ENCODE measurements around the gene SYNJ2. TPM values are rescaled to one million over a fixed set of nuclear protein-coding genes. Genes with fewer than 3 reads are reported as not detected.
A peak's percentile ranks its signal among the peaks of the same experiment; 100 is the strongest.
"Not testable (repeated sequence)": the region's sequence is repeated elsewhere in the genome, so short reads cannot be mapped to it uniquely, and the experiment has no call there.

Gene SYNJ2, protein sequence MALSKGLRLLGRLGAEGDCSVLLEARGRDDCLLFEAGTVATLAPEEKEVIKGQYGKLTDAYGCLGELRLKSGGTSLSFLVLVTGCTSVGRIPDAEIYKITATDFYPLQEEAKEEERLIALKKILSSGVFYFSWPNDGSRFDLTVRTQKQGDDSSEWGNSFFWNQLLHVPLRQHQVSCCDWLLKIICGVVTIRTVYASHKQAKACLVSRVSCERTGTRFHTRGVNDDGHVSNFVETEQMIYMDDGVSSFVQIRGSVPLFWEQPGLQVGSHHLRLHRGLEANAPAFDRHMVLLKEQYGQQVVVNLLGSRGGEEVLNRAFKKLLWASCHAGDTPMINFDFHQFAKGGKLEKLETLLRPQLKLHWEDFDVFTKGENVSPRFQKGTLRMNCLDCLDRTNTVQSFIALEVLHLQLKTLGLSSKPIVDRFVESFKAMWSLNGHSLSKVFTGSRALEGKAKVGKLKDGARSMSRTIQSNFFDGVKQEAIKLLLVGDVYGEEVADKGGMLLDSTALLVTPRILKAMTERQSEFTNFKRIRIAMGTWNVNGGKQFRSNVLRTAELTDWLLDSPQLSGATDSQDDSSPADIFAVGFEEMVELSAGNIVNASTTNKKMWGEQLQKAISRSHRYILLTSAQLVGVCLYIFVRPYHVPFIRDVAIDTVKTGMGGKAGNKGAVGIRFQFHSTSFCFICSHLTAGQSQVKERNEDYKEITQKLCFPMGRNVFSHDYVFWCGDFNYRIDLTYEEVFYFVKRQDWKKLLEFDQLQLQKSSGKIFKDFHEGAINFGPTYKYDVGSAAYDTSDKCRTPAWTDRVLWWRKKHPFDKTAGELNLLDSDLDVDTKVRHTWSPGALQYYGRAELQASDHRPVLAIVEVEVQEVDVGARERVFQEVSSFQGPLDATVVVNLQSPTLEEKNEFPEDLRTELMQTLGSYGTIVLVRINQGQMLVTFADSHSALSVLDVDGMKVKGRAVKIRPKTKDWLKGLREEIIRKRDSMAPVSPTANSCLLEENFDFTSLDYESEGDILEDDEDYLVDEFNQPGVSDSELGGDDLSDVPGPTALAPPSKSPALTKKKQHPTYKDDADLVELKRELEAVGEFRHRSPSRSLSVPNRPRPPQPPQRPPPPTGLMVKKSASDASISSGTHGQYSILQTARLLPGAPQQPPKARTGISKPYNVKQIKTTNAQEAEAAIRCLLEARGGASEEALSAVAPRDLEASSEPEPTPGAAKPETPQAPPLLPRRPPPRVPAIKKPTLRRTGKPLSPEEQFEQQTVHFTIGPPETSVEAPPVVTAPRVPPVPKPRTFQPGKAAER (N-terminal part only)
- total RNA-seq (10 to 100 TPM; 11.0 to 15.8 TPM), polyA plus RNA-seq (ENCODE audit: insufficient read length in 2 of 2) (1 to 10 TPM; 6.3 to 7.9 TPM)
- long read RNA-seq, donor 1, full-length matches to known transcripts = 1 of 1 reads
- long read RNA-seq, donor 1, partial matches to known transcripts = 0 of 1 reads
- long read RNA-seq, donor 1, other reads (novel, unspliced or antisense) = 0 of 1 reads
- long read RNA-seq, donor 2 = 0 reads
- long read RNA-seq, donor 3 = 0 reads
- long read RNA-seq, donor 4 = 0 reads

DNA sequence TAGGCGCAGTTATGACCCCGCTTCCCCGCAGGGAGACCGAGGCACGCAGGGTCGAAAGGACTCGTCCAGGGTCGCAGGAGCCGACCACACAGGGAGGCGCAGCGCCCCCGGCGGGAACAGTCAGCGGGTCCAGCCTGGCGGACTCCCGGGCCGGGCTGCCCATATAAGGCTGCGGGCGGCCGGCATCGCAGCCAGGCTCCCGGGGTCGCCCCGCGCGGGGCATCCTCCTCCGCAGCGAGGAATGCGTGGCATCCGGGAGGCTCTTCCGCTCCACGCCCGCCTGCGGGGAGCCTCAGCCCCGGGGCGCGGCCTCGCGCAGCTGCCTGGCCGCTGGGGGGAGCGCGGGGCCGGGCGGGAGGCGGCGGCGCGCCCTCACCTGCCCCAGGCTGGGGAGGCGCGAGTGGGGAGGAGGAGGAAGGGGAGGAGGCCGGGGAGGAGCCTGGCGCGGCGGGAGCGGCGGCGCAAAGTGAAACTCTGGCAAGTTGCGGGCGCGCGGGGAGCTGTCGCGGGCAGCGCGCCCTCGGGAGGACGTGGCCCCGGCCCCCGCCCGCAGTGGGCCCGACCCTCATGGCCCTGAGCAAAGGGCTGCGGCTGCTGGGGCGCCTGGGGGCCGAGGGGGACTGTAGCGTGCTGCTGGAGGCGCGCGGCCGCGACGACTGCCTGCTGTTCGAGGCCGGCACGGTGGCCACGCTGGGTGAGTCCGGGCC, at the start of gene SYNJ2:
SYNJ2 (plus strand) TSS at position 469 of the 707 bp plus-strand sequence; CDS start at position 568, 99 bp downstream.
- Histone ChIP-seq H3K4me3 (ENCODE audit: low read depth, low read length) (peak within 1 kb of the TSS; percentile 55), H3K27ac (ENCODE audit: low read depth, low read length) (no peak within 1 kb of the TSS), H3K9me3 (ENCODE audit: control insufficient read depth, insufficient read depth, low read length) (no peaks in the 10 kb centered on the region), H3K27me3 (ENCODE audit: control insufficient read depth, insufficient read depth, low read length) (peaks cover 20% of the 10 kb centered on the region), H3K36me3 (ENCODE audit: control insufficient read depth, insufficient read depth, low read length) (no peaks in the 10 kb centered on the region), H3K4me1 (ENCODE audit: control insufficient read depth, insufficient read depth, low read length) (peaks cover 23% of the 10 kb centered on the region)
- WGBS (ENCODE audit: insufficient coverage) = 0% methylated on average over 86 of the region's 86 CpGs
- peak in 2 of 6 donors; percentile 42 to 65 for DNase-seq (ENCODE audit: low read depth in 4 of 6, low spot score in 6 of 6)

DNA sequence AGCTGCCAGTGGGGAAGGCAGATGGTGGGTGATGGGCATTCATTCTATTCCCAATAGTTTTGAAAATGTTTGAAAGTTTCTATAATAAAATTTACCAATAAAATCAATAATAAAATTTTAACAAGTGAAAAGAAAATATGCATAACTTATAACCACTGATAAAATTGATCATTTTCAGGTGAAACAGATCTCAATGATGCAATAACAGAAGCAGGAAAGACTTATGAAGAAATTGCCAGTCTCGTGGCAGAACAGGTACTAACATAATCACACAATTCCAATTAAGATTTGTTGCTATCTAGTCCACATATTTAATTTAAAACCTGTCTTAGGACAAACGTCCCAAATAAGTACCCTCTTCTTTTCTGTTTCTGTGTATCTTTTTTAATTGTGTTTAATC, 45.9 kb upstream of the SYNJ2 start:
- Histone ChIP-seq H3K4me3 (ENCODE audit: low read depth, low read length) (no peak overlapping the region), H3K27me3 (ENCODE audit: control insufficient read depth, insufficient read depth, low read length) (no peaks in the 10 kb centered on the region), H3K36me3 (ENCODE audit: control insufficient read depth, insufficient read depth, low read length) (peaks cover 20% of the 10 kb centered on the region), H3K27ac (ENCODE audit: low read depth, low read length) (no peak overlapping the region), H3K9me3 (ENCODE audit: control insufficient read depth, insufficient read depth, low read length) (no peaks in the 10 kb centered on the region), H3K4me1 (ENCODE audit: control insufficient read depth, insufficient read depth, low read length) (no peaks in the 10 kb centered on the region)
- WGBS (ENCODE audit: insufficient coverage) = no CpG with 5 or more reads among the region's 2 CpGs
- no peak for DNase-seq (ENCODE audit: low read depth in 4 of 6, low spot score in 6 of 6)

DNA sequence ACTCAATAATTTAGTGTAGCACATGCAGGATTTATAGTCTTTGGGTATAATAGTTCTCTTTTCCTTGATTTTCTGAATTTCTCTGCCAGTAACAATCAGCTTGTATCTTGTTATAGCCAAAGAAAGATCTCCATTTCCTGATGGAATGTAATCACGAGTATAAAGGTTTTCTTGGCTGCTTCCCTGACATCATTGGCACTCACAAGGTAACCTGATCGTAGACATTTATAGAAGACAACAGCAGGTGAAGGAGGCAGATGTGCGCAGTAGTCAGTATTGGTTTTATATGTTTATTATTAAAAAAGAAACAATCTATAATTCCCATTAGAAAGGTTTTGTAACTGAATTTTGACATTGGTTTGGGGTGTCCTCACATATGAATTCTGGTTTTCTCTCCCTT, 44.3 kb upstream of the SYNJ2 start:
- DNase-seq (ENCODE audit: low read depth in 4 of 6, low spot score in 6 of 6) = no peak
- Histone ChIP-seq H3K36me3 (ENCODE audit: control insufficient read depth, insufficient read depth, low read length) (peaks cover 25% of the 10 kb centered on the region), H3K27ac (ENCODE audit: low read depth, low read length) (no peak overlapping the region)

DNA sequence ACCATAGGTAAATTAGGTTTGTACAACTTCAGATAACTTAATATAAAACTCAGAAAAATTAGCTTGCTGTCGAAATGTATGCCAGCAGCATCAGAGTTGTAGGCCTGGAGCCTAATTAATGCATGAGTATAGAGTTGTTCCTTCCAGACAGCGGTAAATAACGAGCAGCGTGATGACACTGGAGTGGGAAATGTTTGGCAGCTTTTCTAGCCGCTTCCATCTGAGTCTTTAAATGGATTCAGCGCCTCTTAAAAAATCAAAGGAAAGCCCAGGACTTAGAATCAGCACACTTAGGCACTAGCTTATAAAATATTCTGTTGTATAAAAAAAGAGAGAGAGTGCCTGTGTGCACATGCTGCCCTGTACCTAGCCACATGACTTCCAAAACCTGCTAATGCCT, 43.7 kb upstream of the SYNJ2 start:
- 73% methylated on average over 4 of the region's 6 CpGs for WGBS (ENCODE audit: insufficient coverage)
- Histone ChIP-seq H3K4me3 (ENCODE audit: low read depth, low read length) (no peak overlapping the region), H3K27me3 (ENCODE audit: control insufficient read depth, insufficient read depth, low read length) (no peaks in the 10 kb centered on the region), H3K27ac (ENCODE audit: low read depth, low read length) (no peak overlapping the region), H3K9me3 (ENCODE audit: control insufficient read depth, insufficient read depth, low read length) (no peaks in the 10 kb centered on the region), H3K36me3 (ENCODE audit: control insufficient read depth, insufficient read depth, low read length) (peaks cover 23% of the 10 kb centered on the region), H3K4me1 (ENCODE audit: control insufficient read depth, insufficient read depth, low read length) (peaks cover 13% of the 10 kb centered on the region)
- peak in 1 of 6 donors; percentile 75 for DNase-seq (ENCODE audit: low read depth in 4 of 6, low spot score in 6 of 6)

More for the DNA sequence above, 44.3 kb upstream of the SYNJ2 start:
- Histone ChIP-seq H3K4me1 (ENCODE audit: control insufficient read depth, insufficient read depth, low read length) (peaks cover 10% of the 10 kb centered on the region), H3K27me3 (ENCODE audit: control insufficient read depth, insufficient read depth, low read length) (no peaks in the 10 kb centered on the region), H3K9me3 (ENCODE audit: control insufficient read depth, insufficient read depth, low read length) (no peaks in the 10 kb centered on the region), H3K4me3 (ENCODE audit: low read depth, low read length) (no peak overlapping the region)
- 80% methylated on average over 1 of the region's 3 CpGs for WGBS (ENCODE audit: insufficient coverage)

DNA sequence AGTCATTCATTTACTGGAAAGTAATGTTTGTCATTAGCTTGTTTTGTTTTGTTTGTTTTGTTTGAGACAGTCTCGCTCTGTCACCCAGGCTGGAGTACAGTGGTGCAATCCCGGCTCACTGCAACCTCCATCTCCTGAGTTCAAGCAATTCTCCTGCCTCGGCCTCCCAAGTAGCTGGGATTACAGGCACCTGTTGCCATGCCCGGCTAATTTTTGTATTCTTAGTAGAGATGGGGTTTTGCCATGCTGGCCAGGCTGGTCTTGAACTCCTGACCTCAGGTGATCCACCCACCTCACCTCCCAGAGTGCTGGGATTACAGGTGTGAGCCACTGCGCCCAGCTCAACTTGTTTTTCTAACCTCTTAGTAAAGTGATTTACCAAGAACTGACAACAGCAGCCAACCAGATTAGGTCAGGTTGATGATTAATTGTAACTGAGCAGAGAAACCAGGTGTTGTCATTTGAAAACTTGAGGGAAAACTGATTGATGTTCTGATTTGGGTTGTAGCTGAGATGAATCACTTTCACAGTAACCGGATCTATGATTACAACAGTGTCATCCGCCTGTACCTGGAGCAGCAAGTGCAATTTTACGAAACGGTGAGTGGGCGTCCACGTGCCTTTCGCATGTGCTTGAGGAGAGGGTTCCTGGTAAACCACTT, 41.2 kb upstream of the SYNJ2 start:
- not testable (repeated sequence) for H3K27ac ChIP-seq (ENCODE audit: low read depth, low read length); DNase-seq (ENCODE audit: low read depth in 4 of 6, low spot score in 6 of 6); H3K9me3 ChIP-seq (ENCODE audit: control insufficient read depth, insufficient read depth, low read length); H3K4me3 ChIP-seq (ENCODE audit: low read depth, low read length); H3K27me3 ChIP-seq (ENCODE audit: control insufficient read depth, insufficient read depth, low read length)
- 86% methylated on average over 2 of the region's 12 CpGs for WGBS (ENCODE audit: insufficient coverage)
- H3K36me3 ChIP-seq (ENCODE audit: control insufficient read depth, insufficient read depth, low read length) = peaks cover 35% of the 10 kb centered on the region
- peaks cover 13% of the 10 kb centered on the region for H3K4me1 ChIP-seq (ENCODE audit: control insufficient read depth, insufficient read depth, low read length)

DNA sequence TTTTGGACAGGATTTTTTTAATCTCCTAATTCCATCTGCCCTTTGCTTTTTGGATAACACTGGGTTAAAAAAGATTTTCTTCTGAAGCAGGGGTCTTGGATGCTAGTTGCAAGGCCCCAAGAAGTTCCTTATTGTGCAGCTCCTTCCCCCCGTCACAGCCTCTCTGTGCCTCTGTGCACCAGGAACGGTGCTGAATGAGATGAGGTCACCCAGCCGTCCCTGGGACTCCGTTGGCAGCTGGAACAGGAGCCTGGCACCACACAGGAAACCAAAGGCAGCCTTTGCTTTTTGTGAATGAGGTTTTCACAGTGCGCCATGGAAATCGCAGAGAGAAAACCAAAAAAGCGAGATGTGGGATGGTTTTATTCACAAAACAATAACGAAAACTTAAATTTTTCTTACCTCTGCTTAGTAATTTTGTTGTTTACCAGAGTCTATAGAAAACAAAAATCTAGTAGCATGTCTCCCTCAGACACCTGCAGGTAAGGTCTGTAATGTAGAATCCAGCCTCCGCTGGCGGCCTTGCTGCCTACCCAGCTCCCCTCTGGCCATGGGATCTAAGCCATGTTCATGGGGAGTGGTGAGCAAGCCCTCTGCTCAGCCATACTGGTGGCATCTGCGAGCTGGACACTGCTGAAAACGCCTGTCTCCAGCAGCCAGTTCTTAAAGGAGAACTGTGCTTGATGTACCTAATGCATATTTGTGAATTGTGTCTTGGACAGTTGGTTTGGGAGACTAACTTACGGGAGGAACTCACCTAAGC, 40.4 kb upstream of the SYNJ2 start:
- Histone ChIP-seq H3K36me3 (ENCODE audit: control insufficient read depth, insufficient read depth, low read length) (peaks cover 38% of the 10 kb centered on the region), H3K4me3 (ENCODE audit: low read depth, low read length) (no peak overlapping the region), H3K27ac (ENCODE audit: low read depth, low read length) (peak overlapping the region; percentile 21), H3K27me3 (ENCODE audit: control insufficient read depth, insufficient read depth, low read length) (no peaks in the 10 kb centered on the region), H3K9me3 (ENCODE audit: control insufficient read depth, insufficient read depth, low read length) (no peaks in the 10 kb centered on the region), H3K4me1 (ENCODE audit: control insufficient read depth, insufficient read depth, low read length) (peaks cover 13% of the 10 kb centered on the region)
- peak in 3 of 6 donors; percentile 6 to 62 (median 16) for DNase-seq (ENCODE audit: low read depth in 4 of 6, low spot score in 6 of 6)
- 60% methylated on average over 8 of the region's 13 CpGs for WGBS (ENCODE audit: insufficient coverage)

DNA sequence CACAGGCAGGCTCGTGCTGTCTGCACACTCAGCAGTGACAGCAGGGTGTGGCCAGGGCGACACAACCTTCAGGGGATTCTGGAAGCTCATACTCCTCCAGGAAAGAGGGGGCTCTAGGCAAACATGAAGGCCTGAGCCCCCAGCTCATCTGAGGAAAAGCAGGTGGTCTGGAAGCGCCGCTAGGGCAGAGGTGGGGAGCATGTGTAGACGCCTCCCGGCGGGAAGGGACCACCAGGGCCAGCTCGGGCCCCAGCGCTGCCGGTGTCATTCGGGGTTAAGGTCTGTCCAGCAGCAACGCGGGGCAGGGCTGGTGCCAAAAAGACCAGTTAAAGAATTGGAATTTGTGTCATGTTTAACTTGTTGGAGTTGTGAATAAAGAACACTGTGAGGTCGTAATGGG, 39.3 kb upstream of the SYNJ2 start:
- no peak for DNase-seq (ENCODE audit: low read depth in 4 of 6, low spot score in 6 of 6)
- WGBS (ENCODE audit: insufficient coverage) = 89% methylated on average over 13 of the region's 14 CpGs
- H3K4me1 ChIP-seq (ENCODE audit: control insufficient read depth, insufficient read depth, low read length) = peaks cover 13% of the 10 kb centered on the region
- H3K27ac ChIP-seq (ENCODE audit: low read depth, low read length) = no peak overlapping the region
- no peak overlapping the region for H3K4me3 ChIP-seq (ENCODE audit: low read depth, low read length)
- H3K27me3 ChIP-seq (ENCODE audit: control insufficient read depth, insufficient read depth, low read length) = no peaks in the 10 kb centered on the region
- H3K36me3 ChIP-seq (ENCODE audit: control insufficient read depth, insufficient read depth, low read length) = peaks cover 38% of the 10 kb centered on the region
- H3K9me3 ChIP-seq (ENCODE audit: control insufficient read depth, insufficient read depth, low read length) = no peaks in the 10 kb centered on the region

All from spinal cord (tissue), 10 donors.